GM12878 (cell line): ENCODE data around the gene DCUN1D4. TPM values are rescaled to one million over a fixed set of nuclear protein-coding genes. Genes with fewer than 3 reads are reported as not detected.

ENCODE experiments used
- ATAC-seq: fragments of 200-7000 bp; cut with Tn5 transposase; 3 replicates; pipeline ENCODE4 v1.9.1; 2020; ENCODE audit warnings: mild to moderate bottlenecking, moderate library complexity
- BruUV-seq: library from RNA; stranded (reverse); fragments of 400-500 nt; replicated peaks from 2 replicates; lab custom pipeline; 2021; lab: Mats Ljungman, UMichigan
- CTCF ChIA-PET: fragments of 300-600 bp; sonication (Branson Sonifier 250); formaldehyde crosslinking; extraction: SDS; loops from one replicate; lab custom pipeline; 2021; ENCODE audit warnings: inconsistent platforms; lab: Yijun Ruan, JAX
- POLR2A ChIA-PET: fragments of 350-600 bp; formaldehyde crosslinking; extraction: SDS; loops from one replicate; lab custom pipeline; 2021; ENCODE audit warnings: inconsistent platforms; lab: Charles Lee
- RAD21 ChIA-PET: fragments of 300-600 bp; sonication (Branson Sonifier 250); formaldehyde crosslinking; loops from one replicate; lab custom pipeline; 2023; ENCODE audit warnings: antibody characterized with exemption; ENCODE audit not compliant: unreplicated experiment; lab: Charles Lee
- SMC1A ChIA-PET: fragments of 300-600 bp; sonication (Branson Sonifier 250); formaldehyde crosslinking; loops from one replicate; lab custom pipeline; 2023; ENCODE audit not compliant: unreplicated experiment, uncharacterized antibody; lab: Charles Lee
- DNase-seq: peaks from one replicate; pipeline ENCODE4 v3.0.0-alpha.2; 2011; ENCODE audit warnings: low read depth, low spot score
- FAIRE-seq: peaks from 3 replicates; lab custom pipeline; 2011; peaks lifted over from hg19 to GRCh38; lab: Jason Lieb, UNC
- H2AFZ ChIP-seq: 2 replicates; pipeline ENCODE4 v1.6.0; 2011; ENCODE audit warnings: low read depth, low read length, control low read depth; ENCODE audit not compliant: control insufficient read depth
- H3K27ac ChIP-seq: 2 replicates; pipeline ENCODE4 v1.5.1; 2011; ENCODE audit warnings: control low read depth; ENCODE audit not compliant: control insufficient read depth, insufficient read depth
- H3K27me3 ChIP-seq, 2 experiments: replicated peaks in 1 of 2; 2 replicates each; pipeline versions ENCODE4 v1.6.0 to v1.6.1; 2011; ENCODE audit warnings: low read length in 1 of 2; ENCODE audit not compliant: control insufficient read depth in 2 of 2, insufficient read depth in 2 of 2
- H3K36me3 ChIP-seq, 2 experiments: 2 replicates each; pipeline ENCODE4 v1.5.1; 2011; ENCODE audit warnings: low read length in 1 of 2; ENCODE audit not compliant: control insufficient read depth in 2 of 2, insufficient read depth in 2 of 2
- H3K4me1 ChIP-seq: 2 replicates; pipeline ENCODE4 v1.6.1; 2011; ENCODE audit warnings: mild to moderate bottlenecking, low read length, moderate library complexity, mixed read lengths; ENCODE audit not compliant: control insufficient read depth, insufficient read depth
- H3K4me2 ChIP-seq: 2 replicates; pipeline ENCODE4 v1.6.0; 2011; ENCODE audit warnings: control low read depth; ENCODE audit not compliant: control insufficient read depth, insufficient read depth
- H3K4me3 ChIP-seq: fragments of 200-600 bp; sonication (generic); 2 replicates; pipeline ENCODE4 v1.5.1; 2016
- H3K79me2 ChIP-seq: 2 replicates; pipeline ENCODE4 v1.6.0; 2011; ENCODE audit warnings: low read length; ENCODE audit not compliant: control insufficient read depth, insufficient read depth
- H3K9ac ChIP-seq: 2 replicates; pipeline ENCODE4 v1.8.0; 2011; ENCODE audit warnings: low read length, control low read depth, mixed read lengths; ENCODE audit not compliant: control insufficient read depth, insufficient read depth
- H3K9me3 ChIP-seq: replicated peaks from 3 replicates; pipeline ENCODE4 v1.5.1; 2011; ENCODE audit warnings: mild to moderate bottlenecking, low read length; ENCODE audit not compliant: control insufficient read depth, insufficient read depth
- H4K20me1 ChIP-seq: 2 replicates; pipeline ENCODE4 v1.6.0; 2011; ENCODE audit not compliant: control insufficient read depth, insufficient read depth
- BACH1 ChIP-seq: fragments of 450-650 bp; IDR thresholded peaks from 2 replicates; pipeline ENCODE4 v1.6.1; 2017; ENCODE audit warnings: mild to moderate bottlenecking, borderline replicate concordance
- CEBPB ChIP-seq, 2 experiments: fragments of 150-350 bp in 1 of 2; IDR thresholded peaks; 2 replicates each; pipeline ENCODE4 v1.6.1; 2012 to 2014; ENCODE audit warnings: low read depth in 2 of 2, low read length in 2 of 2, borderline replicate concordance in 1 of 2, inconsistent platforms in 1 of 2
- CHD4 ChIP-seq: fragments of 200-600 bp; sonication (generic); IDR thresholded peaks from 2 replicates; pipeline ENCODE4 v1.6.1; 2016; ENCODE audit warnings: mild to moderate bottlenecking
- IRF5 ChIP-seq: fragments of 450-650 bp; IDR thresholded peaks from 2 replicates; pipeline ENCODE4 v1.6.1; 2017; ENCODE audit warnings: borderline replicate concordance
- JUND ChIP-seq: IDR thresholded peaks from 2 replicates; pipeline ENCODE4 v1.6.1; 2012; ENCODE audit warnings: low read depth, mild to moderate bottlenecking, low read length, improper control_type of control experiment, moderate library complexity
- MTA2 ChIP-seq: fragments of 450-650 bp; IDR thresholded peaks from 2 replicates; pipeline ENCODE4 v1.6.1; 2016; ENCODE audit warnings: low read depth, mild to moderate bottlenecking, moderate library complexity
- PAX8 ChIP-seq: fragments of 450-650 bp; IDR thresholded peaks from 2 replicates; pipeline ENCODE4 v1.6.1; 2017; ENCODE audit warnings: mild to moderate bottlenecking, moderate library complexity
- PKNOX1 ChIP-seq: fragments of 450-650 bp; IDR thresholded peaks from 2 replicates; pipeline ENCODE4 v1.6.1; 2016; ENCODE audit warnings: mild to moderate bottlenecking
- RAD21 ChIP-seq: IDR thresholded peaks from 2 replicates; pipeline ENCODE4 v1.6.1; 2011; ENCODE audit warnings: mild to moderate bottlenecking, low read depth, low read length, moderate library complexity; ENCODE audit not compliant: insufficient read depth
- SIN3A ChIP-seq: IDR thresholded peaks from 2 replicates; pipeline ENCODE4 v1.6.1; 2012; ENCODE audit warnings: low read depth, low read length, improper control_type of control experiment
- SMARCA5 ChIP-seq: fragments of 450-650 bp; IDR thresholded peaks from 2 replicates; pipeline ENCODE4 v1.6.1; 2017; ENCODE audit warnings: mild to moderate bottlenecking
- STAT1 ChIP-seq: fragments of 450-650 bp; conservative IDR thresholded peaks from 2 replicates; pipeline ENCODE4 v1.6.1; 2014; ENCODE audit warnings: antibody characterized with exemption, mild to moderate bottlenecking
- SUZ12 ChIP-seq: fragments of 200-600 bp; sonication (generic); IDR thresholded peaks from one replicate; pipeline ENCODE4 v1.6.1; 2018; ENCODE audit warnings: antibody characterized with exemption, mild to moderate bottlenecking; ENCODE audit not compliant: unreplicated experiment
- TBL1XR1 ChIP-seq: IDR thresholded peaks from 2 replicates; pipeline ENCODE4 v1.6.1; 2012; ENCODE audit warnings: low read depth, low read length, improper control_type of control experiment
- TCF12 ChIP-seq: IDR thresholded peaks from 2 replicates; pipeline ENCODE4 v1.6.1; 2011; ENCODE audit warnings: low read depth, mild to moderate bottlenecking, low read length
- ZNF384 ChIP-seq: IDR thresholded peaks from 2 replicates; pipeline ENCODE4 v1.6.1; 2012; ENCODE audit warnings: low read depth, mild to moderate bottlenecking, low read length, improper control_type of control experiment, borderline replicate concordance
- whole genome bisulfite sequencing: methylation state at CpG from one replicate; pipeline ENCODE4 v1.1.6; 2016; ENCODE audit warnings: low lambda C conversion rate; ENCODE audit not compliant: insufficient replicate concordance, insufficient coverage; ENCODE audit errors: missing lambda C conversion rate; 5-methylcytosine and 5-hydroxymethylcytosine counted together
- in situ Hi-C: fragments of 300-500 bp; cut with MboI; formaldehyde crosslinking; loops from 9 replicates; pipeline ENCODE4 v1.14.3; 2018; ENCODE audit warnings: mixed read lengths
- intact Hi-C: fragments of 100-400 bp; cut with micrococcal nuclease; formaldehyde crosslinking; loops from one replicate; pipeline ENCODE4 v1.14.2; 2022; ENCODE audit not compliant: unreplicated experiment
- polyA plus RNA-seq, 11 experiments: library from polyadenylated mRNA; depleted of rRNA in 4 of 11; unstranded in 6 of 11; stranded (reverse) in 5 of 11; fragments of >200 nt; fragmentation: Nextera tagmentation in 4 of 11; fragmentation: Illumina TruSeq in 1 of 11; extraction: Ambion mirVana in 4 of 11; extraction: Trizol in 1 of 11; gene quantifications; 1 replicate in 1 of 11; 2 replicates in 10 of 11; pipeline versions ENCODE4 v1.2.1 to v1.2.3, GENCODE V29; 2011 to 2016; ENCODE audit warnings: inconsistent platforms in 2 of 11, missing spikeins in 2 of 11, low read depth in 1 of 11
- total RNA-seq, 4 experiments: library from RNA; depleted of rRNA in 3 of 4; stranded (reverse); fragments of >200 nt in 3 of 4; fragmentation: Illumina TruSeq in 1 of 4; extraction: Trizol in 1 of 4; gene quantifications; 2 replicates each; pipeline versions ENCODE4 v1.2.1 to v1.2.3, GENCODE V29; 2013 to 2021
- TF ChIP-seq, protein P1 (sequence below): IDR thresholded peaks from 2 replicates; pipeline ENCODE4 v1.6.1; 2012; ENCODE audit warnings: mild to moderate bottlenecking, low read depth, low read length
- TF ChIP-seq, protein P2 (sequence below): fragments of 450-650 bp; IDR thresholded peaks from 2 replicates; pipeline ENCODE4 v1.6.1; 2016; ENCODE audit warnings: mild to moderate bottlenecking

Gene DCUN1D4
- total and polyA plus RNA-seq, 10 of the 15 experiments (the other 5 are each of a cell fraction or from before 2014, with no cell fraction given), result 7.1 to 62.6 (median 16.8) TPM

GRCh38 chr4:51884606-51885005, 41.7 kb downstream of the DCUN1D4 start:
- BruUV-seq, result no TSS peak
- Histone ChIP-seq H3K27ac (no peak overlapping the region), H4K20me1 (no peaks in the 10 kb centered on the region), H3K4me2 (no peak overlapping the region), H3K9ac (no peak overlapping the region), H3K36me3 (peaks cover 6 to 10% of the 10 kb centered on the region in 2 experiments; a peak in 3 of 4 replicates), H3K4me3 (no peak overlapping the region), H3K9me3 (no peaks in the 10 kb centered on the region), H3K27me3 (no peaks in the 10 kb centered on the region), H3K4me1 (no peaks in the 10 kb centered on the region), H2AFZ (no peak overlapping the region), H3K79me2 (no peaks in the 10 kb centered on the region)
- CTCF ChIA-PET, result interaction anchor here (0.6 to 2.1 kb wide), 3 partner anchors 12 to 38 kb away, joined by 3 to 11 read pairs (median 3); no protein-coding TSS in a partner anchor
- in situ Hi-C loops (no loop called here), intact Hi-C loops (no loop called here)
- WGBS, result 100% methylated on average over 2 of the region's 2 CpGs
- SMC1A ChIA-PET, result no interaction called here
- FAIRE-seq (no peak), ATAC-seq (no peak), DNase-seq (no peak)
- TF ChIP-seq SMARCA5 (no peak), SIN3A (no peak), CEBPB (IDR thresholded peaks at IDR 0.05; ENCODE audit: borderline replicate concordance in 1 of 2, low read depth in 2 of 2, low read length in 2 of 2) (no peak), CHD4 (no peak), SUZ12 (no peak), JUND (no peak), BACH1 (no peak), ZNF384 (no peak), PKNOX1 (no peak), IRF5 (no peak), MTA2 (no peak), TCF12 (no peak), PAX8 (no peak), STAT1 (no peak), TBL1XR1 (no peak), RAD21 (no peak)
- TF ChIP-seq, protein P1, sequence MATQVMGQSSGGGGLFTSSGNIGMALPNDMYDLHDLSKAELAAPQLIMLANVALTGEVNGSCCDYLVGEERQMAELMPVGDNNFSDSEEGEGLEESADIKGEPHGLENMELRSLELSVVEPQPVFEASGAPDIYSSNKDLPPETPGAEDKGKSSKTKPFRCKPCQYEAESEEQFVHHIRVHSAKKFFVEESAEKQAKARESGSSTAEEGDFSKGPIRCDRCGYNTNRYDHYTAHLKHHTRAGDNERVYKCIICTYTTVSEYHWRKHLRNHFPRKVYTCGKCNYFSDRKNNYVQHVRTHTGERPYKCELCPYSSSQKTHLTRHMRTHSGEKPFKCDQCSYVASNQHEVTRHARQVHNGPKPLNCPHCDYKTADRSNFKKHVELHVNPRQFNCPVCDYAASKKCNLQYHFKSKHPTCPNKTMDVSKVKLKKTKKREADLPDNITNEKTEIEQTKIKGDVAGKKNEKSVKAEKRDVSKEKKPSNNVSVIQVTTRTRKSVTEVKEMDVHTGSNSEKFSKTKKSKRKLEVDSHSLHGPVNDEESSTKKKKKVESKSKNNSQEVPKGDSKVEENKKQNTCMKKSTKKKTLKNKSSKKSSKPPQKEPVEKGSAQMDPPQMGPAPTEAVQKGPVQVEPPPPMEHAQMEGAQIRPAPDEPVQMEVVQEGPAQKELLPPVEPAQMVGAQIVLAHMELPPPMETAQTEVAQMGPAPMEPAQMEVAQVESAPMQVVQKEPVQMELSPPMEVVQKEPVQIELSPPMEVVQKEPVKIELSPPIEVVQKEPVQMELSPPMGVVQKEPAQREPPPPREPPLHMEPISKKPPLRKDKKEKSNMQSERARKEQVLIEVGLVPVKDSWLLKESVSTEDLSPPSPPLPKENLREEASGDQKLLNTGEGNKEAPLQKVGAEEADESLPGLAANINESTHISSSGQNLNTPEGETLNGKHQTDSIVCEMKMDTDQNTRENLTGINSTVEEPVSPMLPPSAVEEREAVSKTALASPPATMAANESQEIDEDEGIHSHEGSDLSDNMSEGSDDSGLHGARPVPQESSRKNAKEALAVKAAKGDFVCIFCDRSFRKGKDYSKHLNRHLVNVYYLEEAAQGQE, result no peak
- TF ChIP-seq, protein P2, sequence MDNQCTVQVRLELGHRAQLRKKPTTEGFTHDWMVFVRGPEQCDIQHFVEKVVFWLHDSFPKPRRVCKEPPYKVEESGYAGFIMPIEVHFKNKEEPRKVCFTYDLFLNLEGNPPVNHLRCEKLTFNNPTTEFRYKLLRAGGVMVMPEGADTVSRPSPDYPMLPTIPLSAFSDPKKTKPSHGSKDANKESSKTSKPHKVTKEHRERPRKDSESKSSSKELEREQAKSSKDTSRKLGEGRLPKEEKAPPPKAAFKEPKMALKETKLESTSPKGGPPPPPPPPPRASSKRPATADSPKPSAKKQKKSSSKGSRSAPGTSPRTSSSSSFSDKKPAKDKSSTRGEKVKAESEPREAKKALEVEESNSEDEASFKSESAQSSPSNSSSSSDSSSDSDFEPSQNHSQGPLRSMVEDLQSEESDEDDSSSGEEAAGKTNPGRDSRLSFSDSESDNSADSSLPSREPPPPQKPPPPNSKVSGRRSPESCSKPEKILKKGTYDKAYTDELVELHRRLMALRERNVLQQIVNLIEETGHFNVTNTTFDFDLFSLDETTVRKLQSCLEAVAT, result no peak
- POLR2A ChIA-PET, result no interaction called here
- RAD21 ChIA-PET, result no interaction called here
